GM11168 (cell line): ENCODE results near the gene CIB4.

Source experiments
- in situ Hi-C: fragments of 300-500 bp; cut with MboI; formaldehyde crosslinking; loops from one replicate; pipeline ENCODE4 v1.12.0; 2022; ENCODE audit warnings: low sequenced_read_pairs; ENCODE audit not compliant: unreplicated experiment

Gene CIB4

DNA sequence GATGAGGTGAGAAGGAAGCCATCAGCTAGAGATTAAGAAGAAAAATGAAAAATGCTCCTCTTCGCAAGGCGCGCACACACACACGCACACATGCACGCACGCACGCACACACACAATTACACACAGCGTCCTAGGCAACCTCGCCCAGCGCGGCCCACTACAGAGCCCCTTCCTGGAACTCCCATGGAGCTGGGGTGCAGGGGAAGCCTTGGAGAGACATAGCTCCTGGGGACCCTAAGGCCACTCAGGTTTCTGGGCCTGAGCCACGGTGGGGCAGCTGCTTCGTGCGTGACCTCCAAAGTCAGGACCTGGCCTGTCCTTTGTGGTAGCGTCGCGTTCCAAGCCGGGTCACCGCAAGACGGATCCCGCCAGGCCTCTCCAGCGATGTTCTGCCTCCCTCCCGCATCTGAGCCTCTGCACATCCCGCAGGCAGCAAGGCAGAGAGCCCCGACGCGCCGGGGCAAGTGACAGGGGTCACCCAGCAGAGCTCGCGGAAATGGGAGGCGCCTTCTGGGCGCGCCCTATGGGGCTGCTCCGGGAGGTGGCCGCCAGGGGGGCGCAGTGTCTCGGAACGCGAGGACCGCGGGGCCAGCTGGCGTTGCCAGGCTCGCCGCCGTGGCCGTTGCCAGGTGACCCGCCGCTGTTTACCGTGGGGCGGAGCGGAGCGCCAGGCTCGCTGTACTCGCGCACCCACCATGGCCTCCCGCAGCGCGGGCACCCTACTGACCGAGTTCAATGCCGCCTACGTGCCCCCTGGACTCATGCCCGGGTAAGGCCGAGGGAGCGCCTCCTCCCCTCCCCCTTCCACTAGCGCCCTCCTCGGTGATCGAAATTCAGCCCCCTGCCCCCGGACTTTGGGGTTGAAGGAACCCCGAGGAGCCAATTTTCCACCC lies 79.0 kb downstream of the CIB4 start:
- in situ Hi-C loops = no loop called here

DNA sequence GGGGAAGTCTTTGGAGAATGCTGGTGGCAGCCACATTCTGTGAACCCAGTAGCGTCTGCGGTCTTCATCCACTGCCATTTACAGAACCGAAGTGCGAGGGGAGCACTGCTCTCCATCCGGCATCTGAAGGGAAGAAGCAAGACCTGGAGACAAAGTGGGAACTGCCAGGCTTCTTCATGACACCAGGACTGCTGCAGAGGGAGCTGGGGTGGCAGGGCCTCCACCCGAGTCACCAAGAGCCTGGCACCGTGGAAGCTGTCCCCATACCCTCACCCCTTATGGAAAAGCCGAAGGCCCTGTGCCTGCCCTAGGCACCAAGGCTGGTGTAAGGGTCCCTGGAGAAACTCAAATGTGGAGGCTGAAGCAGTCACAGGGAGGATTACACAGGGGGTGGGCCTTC lies 79.8 kb downstream of the CIB4 start:
- in situ Hi-C loops = no loop called here

DNA sequence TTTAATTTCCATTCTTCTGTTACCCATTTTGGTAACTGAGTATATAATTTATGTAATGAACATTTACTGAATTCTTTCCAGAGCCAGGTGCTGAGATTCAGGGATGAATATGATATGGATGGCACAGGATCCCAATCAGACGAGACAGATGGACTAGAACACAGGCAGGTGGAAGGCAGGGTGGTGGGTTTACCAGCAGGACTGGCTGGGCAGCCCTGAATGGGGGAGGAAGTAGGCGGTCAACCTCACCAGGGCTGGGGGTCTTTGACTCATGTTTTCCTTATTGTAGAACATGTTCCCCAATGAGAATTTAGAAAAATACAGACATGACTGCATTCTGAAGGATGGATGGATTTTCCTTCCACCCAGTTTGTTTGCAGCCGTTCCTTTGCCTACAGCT lies 80.3 kb downstream of the CIB4 start:
- in situ Hi-C loops = no loop called here

DNA sequence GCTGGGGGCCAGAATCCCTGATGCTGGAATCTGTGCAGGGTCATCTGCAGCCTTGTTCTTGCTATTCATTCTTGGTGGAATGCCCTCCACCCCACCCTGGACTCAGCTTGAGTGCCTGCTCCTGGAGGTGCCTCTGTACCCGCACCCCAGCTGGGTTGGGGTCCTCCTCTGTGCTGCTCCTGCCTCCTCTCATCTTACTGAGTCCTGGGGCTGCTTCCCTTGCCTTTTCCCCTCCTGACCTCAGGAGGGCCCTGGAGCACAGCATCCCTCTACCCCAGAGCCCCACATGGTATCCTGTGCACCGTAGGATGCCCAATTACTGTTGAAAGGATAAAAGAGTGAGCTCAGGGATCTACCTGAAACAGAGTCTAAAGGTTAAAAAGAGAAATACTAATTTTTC lies 81.6 kb downstream of the CIB4 start:
- in situ Hi-C loops = no loop called here

DNA sequence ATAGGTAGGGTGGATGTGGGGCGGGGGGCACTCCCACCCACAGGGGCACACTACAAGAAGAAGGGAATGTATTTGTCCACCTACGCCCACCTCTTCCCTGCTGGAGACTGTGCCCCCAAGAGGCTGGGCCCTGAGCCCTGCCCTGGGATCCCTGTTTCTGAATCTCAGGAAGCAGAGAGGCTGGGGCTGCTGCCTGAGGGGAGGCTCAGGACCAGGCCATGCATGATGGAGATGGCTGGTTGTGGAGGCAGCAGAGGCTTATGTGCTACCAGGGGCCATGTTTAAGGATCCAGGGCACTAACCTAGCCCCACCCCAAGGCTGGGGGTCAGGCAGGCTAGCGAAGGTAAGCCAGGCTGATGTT lies 82.1 kb downstream of the CIB4 start:
- in situ Hi-C loops = no loop called here

DNA sequence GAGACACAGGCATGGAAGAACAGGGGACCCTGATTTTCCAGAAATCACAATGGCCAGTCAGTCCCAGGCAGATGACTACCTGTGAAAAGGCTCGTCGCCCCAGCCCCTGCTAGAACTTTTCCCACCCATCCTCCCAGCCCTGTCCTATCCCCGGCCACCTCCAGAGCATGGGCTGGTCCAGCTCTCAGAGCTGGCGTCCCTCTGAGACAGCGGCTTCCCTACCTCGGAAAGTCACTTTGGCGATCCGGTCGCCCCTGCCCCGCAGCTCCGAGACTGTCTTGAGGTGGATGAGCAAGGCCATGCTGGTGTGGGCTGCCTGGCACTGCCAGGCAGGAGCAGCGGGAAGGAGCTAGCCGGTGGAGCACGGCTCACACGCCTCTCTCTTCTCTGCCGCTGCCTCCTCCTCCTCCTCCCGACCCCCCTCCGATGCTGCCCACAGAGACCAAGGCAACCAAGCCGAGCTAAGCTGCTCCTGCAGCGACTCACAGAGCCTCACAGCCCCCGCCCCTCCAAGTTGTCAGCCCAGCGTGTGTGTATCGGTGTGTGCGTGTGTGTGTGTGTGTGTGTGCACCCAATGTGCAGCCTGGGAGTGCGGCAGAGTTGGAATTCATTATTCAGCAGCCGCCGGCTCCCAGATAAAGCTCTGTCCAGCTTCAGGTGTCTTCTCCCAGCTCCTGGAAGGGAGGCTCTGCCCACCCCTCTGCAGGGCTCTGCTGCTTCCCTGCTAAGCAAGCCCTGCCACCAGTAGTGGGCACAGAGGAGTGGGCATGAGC lies 82.7 kb downstream of the CIB4 start:
- in situ Hi-C loops = no loop called here

DNA sequence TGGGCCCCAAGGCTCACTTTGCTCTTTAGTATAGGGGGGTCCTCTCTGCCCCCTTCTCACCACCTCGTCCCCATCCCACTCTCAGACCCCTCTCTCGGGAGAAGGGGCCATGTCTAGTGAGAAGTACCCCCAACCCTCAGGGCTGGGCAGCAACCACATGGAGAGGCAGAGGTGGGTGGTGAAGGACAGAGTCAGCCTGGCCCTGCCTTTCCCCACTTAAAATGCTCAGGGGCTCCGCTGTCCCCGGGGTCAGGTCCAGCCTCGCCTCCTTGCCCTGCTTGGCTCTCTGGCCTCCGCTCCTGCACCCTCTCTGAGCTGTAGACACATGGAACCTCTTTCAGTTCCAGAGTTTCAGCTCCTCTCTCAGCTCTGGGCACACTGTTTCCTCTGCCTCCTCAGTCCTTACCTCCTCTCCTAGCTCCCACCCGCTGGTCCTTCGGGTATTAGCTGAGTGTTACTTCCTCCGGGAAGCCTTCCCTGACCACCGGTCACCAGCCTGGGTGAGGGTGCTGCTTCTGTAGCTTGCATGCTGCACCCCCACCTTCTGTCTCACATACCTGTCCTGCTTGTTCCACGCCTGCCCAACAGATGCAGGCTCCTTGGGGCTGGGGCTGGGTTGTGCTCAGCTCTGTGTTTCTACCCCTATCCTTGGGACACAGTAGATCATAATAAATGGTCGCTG lies 83.8 kb downstream of the CIB4 start:
- in situ Hi-C loops = no loop called here

DNA sequence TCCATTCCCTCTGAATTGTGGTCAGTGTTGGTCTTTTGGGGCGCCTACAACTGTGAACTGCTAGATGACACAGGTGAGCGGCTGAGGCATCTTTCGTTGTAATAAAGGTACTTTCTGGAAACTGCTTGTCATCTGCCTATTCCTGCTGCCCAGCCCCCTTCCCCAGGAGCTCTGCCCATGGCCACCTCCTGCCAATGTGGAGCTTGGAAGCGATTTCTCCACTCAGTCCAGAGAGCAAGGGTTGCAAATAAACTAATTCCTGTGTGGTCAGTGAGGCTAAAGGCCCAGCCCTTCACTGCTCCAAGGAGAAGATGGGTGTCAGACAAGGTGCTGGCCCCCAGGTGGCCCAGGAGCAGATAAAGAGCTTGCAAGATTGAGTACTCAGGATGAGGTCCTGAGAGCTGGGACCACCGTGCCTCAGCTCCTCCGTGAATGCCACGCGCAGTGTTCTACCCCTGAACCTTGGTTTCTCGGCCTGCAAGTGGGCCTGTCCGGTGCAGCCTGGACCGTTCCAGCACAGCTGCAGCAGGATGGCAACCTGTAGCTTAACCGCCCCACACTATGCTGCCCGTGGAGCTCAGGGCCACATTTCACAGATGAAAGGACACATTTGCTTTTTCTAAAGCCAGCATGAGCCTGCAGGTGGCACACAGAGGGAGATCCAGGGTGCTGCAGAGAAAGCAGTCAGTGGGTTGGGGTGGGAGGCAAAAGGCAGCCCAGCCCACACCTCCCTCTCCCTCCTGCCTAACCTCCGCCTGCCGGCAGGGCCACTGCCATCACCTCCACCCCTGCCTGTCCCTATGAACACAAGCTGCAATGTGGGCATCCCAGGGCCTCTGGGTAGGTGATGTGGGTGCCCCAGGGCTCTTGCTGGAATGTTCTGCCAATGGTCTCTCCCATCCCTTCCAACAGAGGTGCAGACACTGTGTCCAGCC lies 84.6 kb downstream of the CIB4 start:
- in situ Hi-C loops = no loop called here

DNA sequence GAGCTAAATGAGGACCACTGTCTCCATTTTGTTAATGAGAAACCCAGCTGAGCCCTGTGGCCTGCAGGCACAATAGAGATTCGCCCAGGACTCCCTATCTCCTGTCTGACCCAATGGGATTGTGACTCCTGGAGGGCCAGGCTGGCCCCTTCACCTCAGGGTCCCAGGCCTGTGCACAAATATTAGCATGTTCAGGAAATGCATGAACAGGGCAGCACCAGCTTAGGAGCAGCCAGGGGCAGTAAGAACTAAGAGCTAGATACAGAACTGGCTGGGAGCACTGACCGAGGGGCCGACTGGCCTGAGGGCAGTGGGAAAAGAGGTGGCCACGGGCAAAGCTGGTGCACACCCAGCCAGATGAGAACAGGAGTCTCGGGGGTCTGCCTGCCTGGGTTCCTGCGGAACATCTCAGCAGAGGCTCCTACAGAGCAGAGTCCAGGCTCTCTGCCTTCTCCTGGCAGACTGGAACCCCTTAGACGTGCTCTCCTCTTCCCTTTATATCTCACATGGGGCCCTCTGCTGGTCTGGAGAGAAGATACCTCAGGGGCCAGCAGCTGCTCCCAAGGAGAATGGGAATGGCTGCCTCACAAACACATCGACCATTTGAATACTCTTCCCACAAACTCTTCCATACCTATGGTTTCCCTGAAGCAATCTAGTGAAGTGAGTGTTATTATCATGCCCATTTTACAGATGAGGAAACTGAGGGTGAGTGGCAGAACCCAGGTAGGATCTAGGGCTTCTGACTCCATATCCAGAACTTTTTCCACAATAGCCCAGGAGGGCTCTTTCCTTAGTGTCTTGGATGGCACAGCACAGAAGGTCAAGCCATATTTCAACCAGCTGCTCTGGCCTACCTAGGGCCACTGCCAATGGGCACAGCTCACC lies 85.7 kb downstream of the CIB4 start:
- in situ Hi-C loops = no loop called here

DNA sequence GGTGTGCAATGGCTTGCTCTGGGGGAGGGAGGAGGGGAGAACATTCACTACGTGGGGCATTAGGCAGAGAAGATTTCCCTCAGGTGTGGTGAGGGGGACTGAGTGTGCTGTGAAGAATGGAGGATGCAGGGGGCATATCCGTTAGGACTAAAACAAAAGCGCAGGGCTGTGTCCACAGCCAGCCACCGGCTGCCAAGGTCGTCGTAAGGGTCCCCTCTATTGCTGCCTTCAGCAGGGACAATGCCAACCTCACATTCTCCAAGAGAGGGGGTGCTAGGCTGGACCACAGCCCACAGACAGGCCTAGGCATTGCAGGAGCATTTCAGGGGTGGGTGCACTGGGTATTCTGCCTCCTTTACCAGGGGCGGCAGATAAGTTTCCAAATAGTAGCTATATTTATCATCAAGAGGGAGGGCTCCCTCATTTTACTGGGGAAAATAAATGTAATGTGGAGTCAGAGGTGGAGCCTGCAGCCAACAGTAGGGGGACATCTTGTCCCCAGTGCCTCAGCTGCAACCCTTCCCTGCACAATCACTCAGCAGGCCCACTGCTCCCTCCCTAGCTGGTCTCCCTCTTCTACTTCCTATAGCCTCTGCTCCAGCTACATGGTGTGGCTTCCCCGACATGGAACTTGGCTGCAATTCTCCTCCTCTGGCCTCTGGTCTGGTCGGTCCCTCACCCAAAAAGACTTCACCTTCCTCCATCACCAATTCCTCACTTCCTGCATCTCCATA lies 88.4 kb downstream of the CIB4 start:
- in situ Hi-C loops = no loop called here

DNA sequence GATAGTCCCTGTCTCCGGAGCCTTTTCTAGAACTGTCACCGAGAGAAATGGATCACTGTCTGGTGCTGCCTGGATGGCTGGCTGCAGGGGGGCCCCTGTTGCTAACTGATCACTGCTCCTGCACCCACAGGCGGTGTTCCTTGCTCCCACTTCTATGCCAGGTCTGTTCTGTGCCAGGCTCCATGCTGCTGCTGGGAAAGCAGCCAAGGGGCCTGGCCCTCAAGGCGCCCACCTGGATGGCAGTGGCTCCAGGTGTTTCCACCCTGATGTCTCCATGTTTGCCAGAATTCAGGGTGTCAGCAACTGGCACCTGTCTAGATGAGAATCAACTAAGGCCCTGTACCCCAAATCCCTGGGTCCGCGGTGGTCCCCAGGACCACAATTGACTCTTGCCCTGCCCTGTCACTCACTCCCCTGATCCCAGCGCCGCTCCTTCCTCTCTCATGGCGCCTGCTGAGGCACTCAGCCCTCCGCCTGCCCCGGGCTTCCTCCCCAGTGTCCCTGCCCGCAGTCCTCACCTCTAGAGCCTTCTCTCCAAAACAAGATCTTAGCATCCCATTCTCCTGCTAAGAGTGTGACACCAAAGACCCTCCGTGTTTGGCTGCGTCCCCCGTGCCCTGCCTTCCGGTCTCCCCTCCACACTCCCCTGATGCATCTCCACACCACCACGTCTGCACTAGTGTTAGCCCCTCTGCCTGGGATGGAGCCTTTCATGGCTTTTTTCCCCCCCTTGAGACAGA lies 90.7 kb downstream of the CIB4 start:
- in situ Hi-C loops = no loop called here

DNA sequence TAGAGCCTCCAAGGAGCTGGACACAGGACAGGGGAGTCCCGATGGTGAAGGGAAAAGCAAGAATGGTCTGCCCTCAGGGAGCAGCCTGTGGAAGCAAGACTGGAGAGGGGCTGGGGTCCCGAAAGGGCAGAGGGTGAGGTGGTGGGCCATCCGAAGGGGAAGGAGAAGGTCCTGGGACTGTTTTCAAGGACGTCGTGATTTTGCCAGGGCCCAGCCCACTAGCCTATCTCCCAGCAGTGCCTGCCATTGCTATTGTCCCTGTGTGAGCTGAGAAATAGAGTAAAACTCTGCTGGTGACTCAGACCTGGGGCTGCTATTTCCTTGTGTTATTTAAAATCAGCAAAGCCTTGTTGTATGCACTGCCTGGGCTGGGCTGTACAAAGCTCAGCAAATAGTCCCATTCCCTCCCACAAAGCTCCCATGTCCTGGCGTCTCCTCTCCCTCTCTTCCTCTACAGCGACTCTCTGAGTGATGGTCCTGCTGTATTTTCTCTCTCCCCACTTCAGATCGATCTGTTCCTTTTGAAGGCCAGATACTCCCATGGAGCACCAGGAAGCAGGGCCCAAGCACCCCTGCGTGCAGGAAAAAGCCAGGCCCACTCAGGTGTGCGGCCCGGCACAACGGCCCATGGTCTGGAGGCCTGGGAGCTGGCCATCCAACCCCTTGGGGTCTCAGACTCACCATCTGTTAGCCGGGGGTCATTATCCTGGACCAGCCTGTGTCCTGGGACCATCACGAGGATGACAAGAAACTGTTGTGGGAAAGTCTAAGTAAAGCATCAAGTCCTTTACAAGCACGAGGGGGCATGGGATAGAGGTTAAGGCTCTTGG lies 98.3 kb downstream of the CIB4 start:
- in situ Hi-C loops = no loop called here

DNA sequence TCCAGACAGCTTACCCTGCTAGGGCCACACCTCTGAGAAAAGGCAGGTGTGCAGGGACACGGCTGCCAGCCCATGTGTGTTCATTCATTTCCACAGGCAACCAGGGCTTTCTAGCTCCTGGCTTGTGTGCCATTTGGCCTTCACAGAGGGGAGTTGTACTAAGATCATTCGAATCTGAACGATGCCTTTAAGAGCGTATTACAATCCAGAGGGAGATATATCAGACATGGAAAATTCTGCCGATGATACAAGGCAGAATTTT lies 99.0 kb downstream of the CIB4 start:
- in situ Hi-C loops = no loop called here

DNA sequence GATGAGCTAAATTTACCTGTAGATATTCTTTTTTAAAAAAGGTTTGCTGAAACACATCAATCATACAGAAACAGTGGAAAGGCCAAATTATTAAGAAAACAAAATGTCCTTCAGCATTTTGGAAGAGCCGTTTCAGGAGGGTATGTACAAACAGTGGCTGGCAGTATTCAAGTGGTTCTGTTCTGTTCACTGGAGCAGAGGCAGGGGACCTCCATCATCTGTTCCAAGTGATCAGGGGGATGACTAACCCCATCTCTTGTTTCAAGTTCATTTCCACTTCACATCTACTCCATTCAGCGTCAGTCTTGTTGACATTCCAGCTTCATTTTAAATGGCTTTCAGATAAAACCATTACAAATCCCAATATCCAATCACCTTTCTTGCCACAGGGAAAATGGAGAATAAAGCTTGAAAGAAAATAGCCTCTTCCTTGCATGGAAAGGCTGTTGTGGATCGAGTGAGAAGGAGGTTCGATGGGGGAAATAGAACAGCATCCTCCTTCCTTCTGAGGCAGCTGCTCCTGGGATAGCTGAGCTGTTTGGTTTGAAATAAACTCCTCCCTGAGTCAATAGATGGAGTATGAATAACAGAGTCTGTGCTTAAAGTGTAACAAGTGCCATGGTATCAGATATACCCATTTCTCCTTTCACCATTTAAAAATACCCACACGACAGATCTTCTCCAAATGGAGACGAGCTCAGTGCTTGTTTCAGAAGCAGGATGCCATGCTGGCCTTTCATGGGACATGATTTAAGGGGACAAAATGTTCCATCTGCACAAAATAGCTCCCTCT lies 99.6 kb downstream of the CIB4 start:
- in situ Hi-C loops = no loop called here

DNA sequence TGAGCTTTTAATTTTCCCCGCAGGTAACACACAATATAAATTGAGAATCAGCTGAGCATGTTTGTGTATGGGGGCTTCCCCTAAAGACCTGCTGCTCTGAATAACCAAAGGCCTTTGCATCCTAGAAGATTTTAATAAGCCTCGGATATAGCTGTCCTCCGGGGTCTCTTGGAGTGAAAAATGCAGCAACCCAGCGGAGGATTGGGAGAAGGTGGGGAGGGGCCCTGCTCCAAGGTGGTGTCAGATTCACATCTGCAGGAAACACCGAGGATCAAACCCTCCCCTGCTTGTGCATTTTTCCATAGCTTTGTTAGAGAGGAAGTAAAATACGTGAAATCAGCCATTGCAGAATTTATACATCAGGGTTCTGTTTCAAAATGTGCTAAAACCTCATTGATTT lies 100.2 kb downstream of the CIB4 start:
- in situ Hi-C loops = no loop called here

DNA sequence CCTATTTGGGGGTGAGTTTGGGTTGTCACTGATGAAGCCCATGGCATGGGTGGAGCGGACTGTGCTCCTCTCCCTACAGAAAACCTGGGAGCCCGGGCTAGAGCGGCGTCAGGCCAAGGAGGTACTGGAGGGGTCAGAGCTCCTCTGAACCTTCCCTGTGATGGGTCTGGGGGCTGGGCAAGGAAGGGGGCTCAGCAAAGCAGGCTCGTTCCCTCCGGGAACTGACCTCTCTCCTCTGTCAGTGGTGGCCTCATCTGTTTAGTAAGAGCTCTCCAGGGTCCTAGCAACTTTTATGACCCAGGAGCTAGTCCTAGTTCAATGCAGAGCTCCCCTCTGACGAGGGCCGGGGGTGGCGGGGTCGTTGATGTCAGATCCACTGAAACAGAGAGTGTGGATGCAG lies 100.9 kb downstream of the CIB4 start:
- in situ Hi-C loops = no loop called here
